Measurements from ENCODE around the gene GNL2. TPM values are rescaled to one million over a fixed set of nuclear protein-coding genes. Genes with fewer than 3 reads are reported as not detected.

Gene GNL2
- polyA plus RNA-seq, 1 donor (not counting 4 experiments of a cell fraction or from before 2014, with no cell fraction given) = 81.0 TPM

GRCh38 chr1:37605061-37605650 is 9.4 kb upstream of the GNL2 start:
- TF ChIP-seq EZH2 (IDR thresholded peaks at IDR 0.05; ENCODE audit: low read length) (no peak), CTCF (optimal IDR thresholded peaks at IDR 0.05 in 1 of 3, IDR thresholded peaks at IDR 0.05 in 1 of 3, conservative IDR thresholded peaks at IDR 0.05 in 1 of 3; ENCODE audit: extremely low read depth in 1 of 3, insufficient read depth in 2 of 3, low read length in 3 of 3) (peak in 2 of 3 experiments; percentile 19 to 37)
- Histone ChIP-seq H3K79me2 (ENCODE audit: control insufficient read depth, insufficient read depth, low read length) (no peaks in the 10 kb centered on the region), H3K9me1 (ENCODE audit: control insufficient read depth, extremely low read depth, insufficient read depth, low read length) (no peaks in the 10 kb centered on the region), H3K27ac (ENCODE audit: control insufficient read depth, insufficient read depth, low read length) (no peak overlapping the region), H3K36me3 (ENCODE audit: control insufficient read depth in 2 of 2, extremely low read depth in 1 of 2, insufficient read depth in 2 of 2, low read length in 2 of 2) (no peaks in the 10 kb centered on the region), H3K27me3 (ENCODE audit: control insufficient read depth, extremely low read depth, insufficient read depth, low read length) (peaks cover 24% of the 10 kb centered on the region), H4K20me1 (ENCODE audit: control insufficient read depth, extremely low read depth, insufficient read depth, low read length) (no peaks in the 10 kb centered on the region), H3K9ac (ENCODE audit: control insufficient read depth, extremely low read depth, insufficient read depth, low read length) (no peak overlapping the region), H3K4me2 (ENCODE audit: control insufficient read depth, extremely low read depth, insufficient read depth, low read depth, low read length) (no peak overlapping the region), H2AFZ (ENCODE audit: control insufficient read depth, low read length) (no peak overlapping the region), H3K9me3 (ENCODE audit: control insufficient read depth, low read depth, low read length) (no peaks in the 10 kb centered on the region), H3K4me1 (ENCODE audit: control insufficient read depth, extremely low read depth, insufficient read depth, low read length) (peaks cover 4% of the 10 kb centered on the region), H3K4me3 (ENCODE audit: control insufficient read depth in 2 of 3, extremely low read depth in 1 of 3, insufficient read depth in 2 of 3, low read depth in 1 of 3, low read length in 3 of 3) (no peak overlapping the region)
- no peak for FAIRE-seq
- no peak for DNase-seq (ENCODE audit: low read depth, low spot score)
- dilution Hi-C loops (cut with MboI; ENCODE audit: extremely low pct_ligation_motif_present, low sequenced_read_pairs) = no loop called here

- Histone ChIP-seq H3K9me3 (ENCODE audit: control insufficient read depth, low read depth, low read length) (no peaks in the 10 kb centered on the region), H3K4me2 (ENCODE audit: control insufficient read depth, extremely low read depth, insufficient read depth, low read depth, low read length) (no peak overlapping the region), H2AFZ (ENCODE audit: control insufficient read depth, low read length) (no peak overlapping the region), H4K20me1 (ENCODE audit: control insufficient read depth, extremely low read depth, insufficient read depth, low read length) (no peaks in the 10 kb centered on the region), H3K4me3 (ENCODE audit: control insufficient read depth in 2 of 3, extremely low read depth in 1 of 3, insufficient read depth in 2 of 3, low read depth in 1 of 3, low read length in 3 of 3) (no peak overlapping the region), H3K79me2 (ENCODE audit: control insufficient read depth, insufficient read depth, low read length) (no peaks in the 10 kb centered on the region), H3K9me1 (ENCODE audit: control insufficient read depth, extremely low read depth, insufficient read depth, low read length) (no peaks in the 10 kb centered on the region), H3K27me3 (ENCODE audit: control insufficient read depth, extremely low read depth, insufficient read depth, low read length) (peaks cover 11% of the 10 kb centered on the region), H3K36me3 (ENCODE audit: control insufficient read depth in 2 of 2, extremely low read depth in 1 of 2, insufficient read depth in 2 of 2, low read length in 2 of 2) (no peaks in the 10 kb centered on the region), H3K27ac (ENCODE audit: control insufficient read depth, insufficient read depth, low read length) (no peak overlapping the region), H3K4me1 (ENCODE audit: control insufficient read depth, extremely low read depth, insufficient read depth, low read length) (peaks cover 4% of the 10 kb centered on the region), H3K9ac (ENCODE audit: control insufficient read depth, extremely low read depth, insufficient read depth, low read length) (no peak overlapping the region)
- dilution Hi-C loops (cut with MboI; ENCODE audit: extremely low pct_ligation_motif_present, low sequenced_read_pairs) = no loop called here
- DNase-seq (ENCODE audit: low read depth, low spot score) (no peak), FAIRE-seq (peak; percentile 48)
- TF ChIP-seq CTCF (optimal IDR thresholded peaks at IDR 0.05 in 1 of 3, IDR thresholded peaks at IDR 0.05 in 1 of 3, conservative IDR thresholded peaks at IDR 0.05 in 1 of 3; ENCODE audit: extremely low read depth in 1 of 3, insufficient read depth in 2 of 3, low read length in 3 of 3) = peak; percentile 56 to 74 (median 71)
- no peak for TF ChIP-seq EZH2 (IDR thresholded peaks at IDR 0.05; ENCODE audit: low read length)
Observed at GRCh38 chr1:37602750-37603694, 7.3 kb upstream of the GNL2 start.
